ENCODE data around the gene COA7. TPM values are rescaled to one million over a fixed set of nuclear protein-coding genes. Genes with fewer than 3 reads are reported as not detected.

COA7 gene
- total RNA-seq, 1 donor from 2014 or later = 14.4 TPM

- intact Hi-C loops (cut with DNase I) = no loop called here
- TF ChIP-seq, protein P1, sequence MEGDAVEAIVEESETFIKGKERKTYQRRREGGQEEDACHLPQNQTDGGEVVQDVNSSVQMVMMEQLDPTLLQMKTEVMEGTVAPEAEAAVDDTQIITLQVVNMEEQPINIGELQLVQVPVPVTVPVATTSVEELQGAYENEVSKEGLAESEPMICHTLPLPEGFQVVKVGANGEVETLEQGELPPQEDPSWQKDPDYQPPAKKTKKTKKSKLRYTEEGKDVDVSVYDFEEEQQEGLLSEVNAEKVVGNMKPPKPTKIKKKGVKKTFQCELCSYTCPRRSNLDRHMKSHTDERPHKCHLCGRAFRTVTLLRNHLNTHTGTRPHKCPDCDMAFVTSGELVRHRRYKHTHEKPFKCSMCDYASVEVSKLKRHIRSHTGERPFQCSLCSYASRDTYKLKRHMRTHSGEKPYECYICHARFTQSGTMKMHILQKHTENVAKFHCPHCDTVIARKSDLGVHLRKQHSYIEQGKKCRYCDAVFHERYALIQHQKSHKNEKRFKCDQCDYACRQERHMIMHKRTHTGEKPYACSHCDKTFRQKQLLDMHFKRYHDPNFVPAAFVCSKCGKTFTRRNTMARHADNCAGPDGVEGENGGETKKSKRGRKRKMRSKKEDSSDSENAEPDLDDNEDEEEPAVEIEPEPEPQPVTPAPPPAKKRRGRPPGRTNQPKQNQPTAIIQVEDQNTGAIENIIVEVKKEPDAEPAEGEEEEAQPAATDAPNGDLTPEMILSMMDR (IDR thresholded peaks at IDR 0.05) = no peak
Observed at GRCh38 chr1:52684545-52684944, 13.6 kb downstream of the COA7 start.

DNA sequence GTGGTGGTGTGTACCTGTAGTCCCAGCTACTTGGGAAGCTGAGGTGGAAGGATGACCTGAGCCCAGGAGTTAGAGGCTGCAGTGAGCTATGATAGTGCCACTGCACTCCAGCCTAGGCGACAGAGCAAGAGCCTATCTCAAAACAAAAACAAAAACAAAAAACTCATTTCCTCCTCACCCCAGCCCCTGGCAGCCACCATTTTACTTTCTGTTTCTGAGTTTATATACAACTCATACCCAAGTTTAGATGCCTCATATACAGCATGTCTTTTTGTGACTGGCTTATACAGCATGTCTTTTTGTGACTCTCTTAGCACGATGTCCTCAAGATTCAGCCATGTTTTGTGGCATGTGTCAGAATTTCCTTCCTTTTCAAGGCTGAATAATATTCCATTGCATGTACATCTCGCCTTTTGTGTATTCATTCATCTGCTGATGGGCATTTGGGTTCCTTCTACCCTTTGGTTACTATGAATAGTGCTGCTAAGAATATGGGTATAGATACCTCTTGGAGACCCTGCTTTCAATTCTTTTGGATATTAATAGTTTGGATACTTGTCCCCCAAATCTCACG lies 14.7 kb downstream of the COA7 start:
- TF ChIP-seq, protein P1 (IDR thresholded peaks at IDR 0.05) = no peak
- H3K27me3 ChIP-seq (ENCODE audit: low read depth) = no peaks in the 10 kb centered on the region
- peaks cover 18% of the 10 kb centered on the region for H3K36me3 ChIP-seq
- no peak overlapping the region for H3K27ac ChIP-seq
- no peaks in the 10 kb centered on the region for H3K4me1 ChIP-seq
- DNase-seq = no peak
- intact Hi-C loops (cut with DNase I) = no loop called here
- H3K4me3 ChIP-seq = no peak overlapping the region
- no peaks in the 10 kb centered on the region for H3K9me3 ChIP-seq
- ATAC-seq = no peak

More at GRCh38 chr1:52684545-52684944, 13.6 kb downstream of the COA7 start:
- Histone ChIP-seq H3K4me1 (no peaks in the 10 kb centered on the region), H3K27ac (no peak overlapping the region), H3K4me3 (no peak overlapping the region), H3K9me3 (no peaks in the 10 kb centered on the region), H3K27me3 (ENCODE audit: low read depth) (no peaks in the 10 kb centered on the region), H3K36me3 (peaks cover 28% of the 10 kb centered on the region)
- ATAC-seq (no peak), DNase-seq (no peak)

- peaks cover 12% of the 10 kb centered on the region for H3K4me1 ChIP-seq
- H3K36me3 ChIP-seq = peaks cover 3% of the 10 kb centered on the region
- intact Hi-C loops (cut with DNase I) = no loop called here
- H3K9me3 ChIP-seq = no peaks in the 10 kb centered on the region
- DNase-seq (no peak), ATAC-seq (no peak)
- H3K27me3 ChIP-seq (ENCODE audit: low read depth) = no peaks in the 10 kb centered on the region
- H3K27ac ChIP-seq = no peak overlapping the region
- no peak overlapping the region for H3K4me3 ChIP-seq
- TF ChIP-seq, protein P1 (IDR thresholded peaks at IDR 0.05) = no peak
Observed at GRCh38 chr1:52681136-52681535, 17.0 kb downstream of the COA7 start.

DNA sequence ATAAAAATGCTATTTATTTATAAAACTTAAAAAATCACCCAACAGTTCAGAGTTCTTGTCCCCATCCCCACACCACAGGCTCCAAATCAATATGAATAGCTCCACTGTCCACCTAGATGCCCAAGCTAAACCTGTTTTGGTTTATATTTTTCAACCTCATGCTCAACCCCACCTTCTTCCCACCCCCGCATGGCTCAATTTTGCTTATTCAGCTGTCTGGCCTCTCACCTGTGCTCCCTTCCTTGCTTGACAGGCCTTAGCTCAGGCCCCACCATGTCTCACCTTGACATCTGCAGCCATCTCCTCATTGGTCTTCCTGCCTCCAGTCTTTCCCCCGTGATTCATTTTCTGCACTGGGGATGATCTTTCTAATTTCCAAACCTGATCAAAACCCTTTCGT lies 17.8 kb downstream of the COA7 start:
- H3K36me3 ChIP-seq = peaks cover 3% of the 10 kb centered on the region
- intact Hi-C loops (cut with DNase I) = no loop called here
- H3K4me3 ChIP-seq = no peak overlapping the region
- H3K9me3 ChIP-seq = no peaks in the 10 kb centered on the region
- ATAC-seq (no peak), DNase-seq (no peak)
- TF ChIP-seq, protein P1 (IDR thresholded peaks at IDR 0.05) = no peak
- H3K4me1 ChIP-seq = peaks cover 12% of the 10 kb centered on the region
- no peaks in the 10 kb centered on the region for H3K27me3 ChIP-seq (ENCODE audit: low read depth)
- no peak overlapping the region for H3K27ac ChIP-seq

- TF ChIP-seq, protein P1 (IDR thresholded peaks at IDR 0.05) = no peak
- Histone ChIP-seq H3K9me3 (no peaks in the 10 kb centered on the region), H3K27me3 (ENCODE audit: low read depth) (no peaks in the 10 kb centered on the region), H3K36me3 (no peaks in the 10 kb centered on the region), H3K27ac (no peak overlapping the region), H3K4me3 (no peak overlapping the region), H3K4me1 (peaks cover 12% of the 10 kb centered on the region)
- intact Hi-C loops (cut with DNase I) = no loop called here
- ATAC-seq (no peak), DNase-seq (no peak)
Observed at GRCh38 chr1:52679498-52679897, 18.6 kb downstream of the COA7 start.

Data from lower lobe of right lung (tissue), 2 donors.